GM21619 (cell line): ENCODE measurements around the gene CCDC92.

Source experiments
- ATAC-seq: cut with Tn5 transposase; IDR thresholded peaks from one replicate; pipeline ENCODE4 v1.9.1; 2021; ENCODE audit not compliant: unreplicated experiment

The CCDC92 gene

GRCh38 chr12:123979566-123979965 is 6.9 kb upstream of the CCDC92 start:
- no peak for ATAC-seq

DNA sequence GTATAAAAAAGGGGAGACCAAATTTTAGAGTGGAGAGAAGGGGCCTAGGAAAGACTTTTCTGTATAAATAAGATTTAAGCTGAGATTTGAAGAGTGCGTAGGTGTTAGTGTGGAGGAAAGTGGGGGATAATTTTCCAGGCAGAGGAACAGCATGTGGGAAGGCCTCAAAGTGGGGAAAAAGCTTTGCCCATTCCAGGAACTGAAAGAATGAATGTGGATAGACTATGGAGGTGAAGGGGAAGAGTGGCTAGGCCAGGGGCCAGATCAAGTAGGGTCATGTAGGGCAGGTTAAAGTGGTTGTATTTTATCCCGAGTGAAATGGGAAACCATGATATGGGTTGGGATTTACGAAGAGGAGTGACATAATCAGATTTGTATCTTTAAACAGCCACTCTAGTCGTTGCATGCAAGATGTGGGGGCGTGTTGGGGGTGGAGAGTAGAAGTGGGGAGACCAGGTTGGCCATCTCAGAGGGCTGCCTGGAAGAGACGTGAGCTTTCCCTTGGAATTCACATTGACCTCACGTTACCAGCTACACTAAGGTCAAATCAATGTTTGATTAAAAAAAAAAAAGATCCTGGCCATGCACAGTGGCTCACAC is 3.7 kb upstream of the CCDC92 start:
- no peak for ATAC-seq

DNA sequence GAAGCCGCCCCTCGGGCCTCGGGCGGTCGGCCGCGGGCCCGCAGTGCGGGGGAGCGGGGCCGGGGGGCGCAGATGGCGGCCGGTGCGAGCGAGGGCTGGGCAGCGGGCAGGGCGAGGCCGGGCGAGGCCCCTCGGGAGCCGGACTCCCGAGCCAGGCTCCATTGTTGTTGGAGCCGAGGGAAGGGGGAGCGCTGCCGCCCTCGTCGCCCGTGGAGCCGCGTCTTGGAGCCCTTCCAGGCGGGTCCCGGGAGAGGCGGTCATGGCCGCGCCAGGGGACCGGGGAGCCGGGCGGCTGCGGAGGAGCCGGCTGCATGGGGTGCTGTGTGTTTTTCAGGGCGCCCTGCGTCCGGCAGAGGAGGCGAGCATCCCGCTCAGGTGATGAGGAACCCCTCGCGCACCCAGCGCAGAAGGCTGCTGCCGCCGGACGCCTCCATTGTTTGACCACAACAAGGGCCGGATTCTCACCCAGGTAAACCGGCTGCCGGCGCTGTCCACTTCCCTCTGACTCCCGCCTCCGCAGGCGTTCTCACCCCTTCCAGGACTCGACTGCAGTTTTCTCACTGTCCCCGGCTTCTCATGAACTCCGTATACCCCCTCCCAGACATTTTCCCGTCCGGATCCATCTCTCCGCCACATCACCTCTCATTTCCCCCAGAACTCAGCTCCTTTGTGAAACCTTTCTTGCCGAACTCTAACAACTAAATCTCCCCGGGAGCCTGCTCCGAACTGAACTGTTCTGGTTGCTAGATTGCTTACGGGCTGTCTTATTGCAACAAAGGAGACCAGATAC is 1.1 kb upstream of the CCDC92 start:
- peak; percentile 9 for ATAC-seq

GRCh38 chr12:123971770-123972456 is 718 bp downstream of the CCDC92 start:
- peak; percentile 9 for ATAC-seq

DNA sequence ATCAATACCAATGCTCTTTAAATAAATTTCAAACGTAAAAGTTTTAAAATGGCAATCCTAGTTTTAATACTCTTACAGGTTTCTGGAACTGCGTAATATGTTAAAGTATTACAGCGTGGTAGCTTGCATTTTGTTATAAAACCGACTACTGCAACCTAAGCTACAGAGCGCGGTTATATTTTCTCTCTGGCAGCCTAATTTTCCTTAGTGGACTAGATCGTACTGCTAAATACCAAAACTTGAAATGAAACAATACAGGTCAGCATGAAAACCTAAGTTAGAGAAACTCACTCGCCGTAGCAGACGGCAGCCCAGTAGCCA is 1.2 kb downstream of the CCDC92 start:
- no peak for ATAC-seq

DNA sequence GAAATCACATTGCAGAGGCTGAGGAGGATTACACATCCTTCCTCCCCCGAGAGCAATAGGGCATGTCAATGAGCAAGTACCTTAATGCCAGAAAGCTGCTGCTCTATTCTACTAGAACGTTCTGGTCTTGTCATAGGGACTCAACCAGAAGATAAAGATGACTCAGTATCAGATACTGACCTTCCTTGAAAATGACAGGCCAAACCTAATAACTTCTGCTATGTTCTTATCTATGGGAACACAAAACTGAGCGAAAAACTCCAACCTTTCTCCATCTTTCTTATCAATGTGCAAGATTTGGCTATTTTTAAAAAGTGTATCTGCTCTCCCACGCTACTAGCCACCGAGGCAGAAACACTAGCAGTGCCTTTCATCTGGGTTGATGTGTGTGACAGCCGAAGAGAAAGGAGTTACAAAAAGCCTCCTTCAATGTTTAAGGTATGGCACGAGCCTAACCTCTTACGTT is 5.5 kb downstream of the CCDC92 start:
- ATAC-seq = no peak

GRCh38 chr12:123966596-123966995 is 6.0 kb downstream of the CCDC92 start:
- ATAC-seq = no peak

- ATAC-seq = no peak
Measured at GRCh38 chr12:123965382-123965781, 7.2 kb downstream of the CCDC92 start.

GRCh38 chr12:123963821-123964220 is 8.8 kb downstream of the CCDC92 start:
- no peak for ATAC-seq

DNA sequence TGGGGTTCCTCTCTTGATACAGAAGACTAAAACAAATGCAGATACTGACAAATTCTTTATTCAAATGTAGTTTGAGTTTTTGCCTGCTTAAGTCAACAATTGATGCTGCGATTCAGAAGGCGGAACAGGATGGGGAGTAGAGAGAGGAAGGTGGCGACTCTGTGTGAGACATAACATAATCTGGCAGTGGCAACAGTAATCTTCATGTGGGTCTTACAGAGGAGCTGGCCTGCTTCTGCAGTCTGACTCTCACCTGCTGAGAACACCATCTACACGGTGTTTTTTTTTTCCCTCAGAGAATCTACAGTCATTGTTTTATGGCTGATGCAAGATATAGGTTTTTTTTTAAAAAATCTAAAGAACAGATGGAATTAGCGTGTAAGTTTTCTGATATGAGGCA is 10.1 kb downstream of the CCDC92 start:
- ATAC-seq = no peak

DNA sequence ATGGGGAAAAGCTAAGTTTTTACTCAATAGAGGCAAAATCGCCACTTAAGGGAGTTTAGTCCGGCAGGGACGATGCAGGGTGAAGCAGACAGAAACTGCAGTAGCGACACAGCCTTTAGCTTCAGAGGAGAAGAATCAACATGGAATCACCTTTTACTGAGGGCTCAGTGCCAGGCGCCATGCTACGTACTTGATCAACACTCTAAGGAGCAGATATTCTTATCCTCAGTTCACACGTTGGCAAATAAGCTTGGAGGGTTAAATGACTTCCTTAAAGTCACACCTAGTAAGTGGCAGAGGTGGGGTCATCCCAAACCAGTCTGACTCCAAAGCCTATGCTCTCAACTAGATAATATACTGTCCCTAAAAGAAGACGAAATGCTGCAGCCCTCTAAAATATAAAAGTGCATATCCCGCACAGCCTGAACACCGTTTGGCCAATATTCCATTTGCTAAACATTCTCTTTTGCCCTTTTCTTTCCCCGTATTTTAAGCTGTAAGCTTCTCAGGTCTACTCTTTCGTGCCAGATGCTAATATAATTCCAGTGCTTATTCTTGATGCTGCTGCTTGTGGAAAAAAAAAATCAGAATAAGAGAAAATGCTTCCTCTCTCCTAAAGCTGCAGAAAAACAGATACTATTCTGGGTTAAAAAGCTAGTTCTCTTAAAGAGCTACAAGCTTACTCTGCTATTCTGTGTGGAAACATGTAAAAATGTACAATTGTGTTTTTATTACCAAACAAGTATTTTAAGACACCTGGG is 10.9 kb downstream of the CCDC92 start:
- no peak for ATAC-seq

- ATAC-seq = no peak
Measured at GRCh38 chr12:123960856-123961255, 11.8 kb downstream of the CCDC92 start.

DNA sequence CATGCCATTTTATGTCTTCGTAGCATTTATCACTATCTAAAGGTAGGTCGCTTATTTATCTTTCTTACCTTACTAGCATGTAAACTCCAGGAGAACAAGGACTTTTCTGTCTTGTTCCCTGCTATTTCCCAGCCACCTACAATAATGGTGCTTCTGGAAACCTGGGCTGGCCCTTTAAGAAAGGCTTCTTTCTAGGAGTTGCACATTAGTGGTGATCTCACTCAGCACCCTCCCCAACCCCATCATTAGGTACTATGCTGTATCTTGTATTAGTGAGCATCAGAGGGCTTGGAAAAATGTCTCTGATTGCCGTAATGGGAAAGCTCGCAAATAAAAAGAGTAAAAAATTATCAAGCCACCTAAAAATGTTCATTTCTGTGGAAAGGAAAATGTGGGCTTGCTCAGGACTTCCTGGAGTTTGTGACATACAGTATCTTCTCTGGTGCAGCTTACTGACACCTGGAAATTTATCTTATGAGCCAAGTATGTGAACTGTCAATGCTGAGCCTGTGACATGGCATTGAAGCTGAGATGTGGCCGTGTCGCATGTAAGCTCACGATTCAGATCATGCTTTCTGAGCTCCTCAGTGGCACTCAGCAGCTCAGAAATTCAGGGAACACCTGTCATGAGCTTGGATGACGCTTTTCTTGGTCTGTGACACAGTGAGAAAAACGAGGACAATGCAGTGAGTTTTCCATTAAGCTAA is 12.4 kb downstream of the CCDC92 start:
- ATAC-seq = no peak

DNA sequence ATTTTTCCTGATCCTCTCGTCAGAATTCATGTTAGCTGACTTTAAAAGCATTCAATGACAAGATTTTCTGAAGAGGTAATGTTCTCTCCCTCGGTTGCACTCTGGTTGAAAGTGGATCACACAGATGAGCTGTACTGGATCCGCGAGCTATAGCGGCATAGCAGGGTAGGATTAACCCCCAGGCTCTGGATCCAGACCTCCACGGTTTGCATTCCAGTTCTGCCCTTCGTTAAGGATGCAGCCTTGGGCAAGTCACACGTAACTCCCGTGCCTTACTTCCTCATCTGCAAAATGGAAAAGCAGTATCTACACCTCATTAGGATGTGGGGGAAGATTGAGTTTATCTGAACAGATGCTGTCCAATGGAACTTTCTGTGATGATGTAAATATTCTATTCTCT is 13.8 kb downstream of the CCDC92 start:
- no peak for ATAC-seq

DNA sequence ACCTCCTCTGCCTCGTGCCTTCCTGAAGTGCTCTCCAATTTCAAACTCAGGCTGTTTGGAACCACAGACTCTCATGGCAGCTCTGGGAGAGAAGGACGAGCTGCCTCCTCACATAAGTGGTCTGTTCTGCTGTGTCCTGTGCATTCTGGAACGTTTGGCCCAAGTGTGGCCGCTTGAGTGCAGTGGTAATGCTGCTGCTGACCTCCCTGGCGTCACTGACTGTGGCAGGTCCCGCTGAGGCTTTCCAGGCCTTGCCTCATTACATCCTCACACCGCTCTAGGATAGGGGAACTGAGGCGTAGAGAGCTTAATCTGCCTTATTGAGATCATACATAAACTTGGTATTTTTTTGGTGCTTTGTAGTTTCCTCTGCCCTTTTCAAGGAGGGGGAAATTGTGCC is 14.2 kb downstream of the CCDC92 start:
- no peak for ATAC-seq

- no peak for ATAC-seq
Measured at GRCh38 chr12:123957196-123957595, 15.4 kb downstream of the CCDC92 start.

- ATAC-seq = no peak
Measured at GRCh38 chr12:123956249-123956648, 16.4 kb downstream of the CCDC92 start.

GRCh38 chr12:123954647-123955350 is 17.8 kb downstream of the CCDC92 start:
- no peak for ATAC-seq

- ATAC-seq = no peak
Measured at GRCh38 chr12:123952037-123952436, 20.6 kb downstream of the CCDC92 start.

DNA sequence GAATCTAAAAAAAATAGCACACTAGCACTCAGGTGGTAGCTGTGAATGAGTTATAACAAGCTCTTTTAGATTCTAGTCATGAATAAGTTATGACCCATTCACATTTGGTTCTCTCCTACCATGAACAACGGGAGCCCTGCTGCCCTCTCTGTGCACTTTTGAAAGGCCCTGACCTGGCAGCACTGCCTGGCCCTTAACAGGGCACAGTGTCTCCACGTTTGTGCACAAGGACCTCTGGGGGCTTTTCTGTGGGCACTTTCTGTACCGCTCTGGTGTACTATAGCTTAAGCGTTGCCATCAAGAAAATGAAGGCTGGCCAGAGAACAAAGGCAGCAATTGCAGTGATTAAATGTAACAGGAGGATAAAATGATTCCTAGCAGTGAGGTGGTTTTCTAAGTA is 21.2 kb downstream of the CCDC92 start:
- ATAC-seq = no peak
